ENCODE measurements around the gene RASGRP4.

The RASGRP4 gene

GRCh38 chr19:38387550-38388348 lies 38.3 kb downstream of the RASGRP4 start, which contains the start of gene GGN (continued):
- TF ChIP-seq ZSCAN4 (tag by site-specific recombination; IDR thresholded peaks at IDR 0.05) (no peak; the same call in 1 of the 2 replicates), BCL11A (tag by site-specific recombination; IDR thresholded peaks at IDR 0.05; ENCODE audit: low read depth) (no peak), ZNF366 (tag by site-specific recombination; conservative IDR thresholded peaks at IDR 0.05) (no peak), ZNF202 (tag by site-specific recombination; IDR thresholded peaks at IDR 0.05; ENCODE audit: borderline replicate concordance) (no peak), ZNF580 (tag by site-specific recombination; IDR thresholded peaks at IDR 0.05) (peak; percentile 49; the same call in 1 of the 2 replicates), ZFP41 (tag by site-specific recombination; IDR thresholded peaks at IDR 0.05; ENCODE audit: borderline replicate concordance) (no peak), ZBTB8A (tag by site-specific recombination; IDR thresholded peaks at IDR 0.05) (peak; percentile 10; the same call in 1 of the 2 replicates), ZNF169 (tag by site-specific recombination; IDR thresholded peaks at IDR 0.05) (no peak), ZNF16 (tag by site-specific recombination; IDR thresholded peaks at IDR 0.05; ENCODE audit: low read depth) (no peak), ZNF121 (tag by site-specific recombination; IDR thresholded peaks at IDR 0.05) (no peak), ZNF391 (tag by site-specific recombination; IDR thresholded peaks at IDR 0.05; ENCODE audit: borderline replicate concordance, low read depth) (no peak), SP7 (tag by site-specific recombination; IDR thresholded peaks at IDR 0.05) (peak; percentile 63; the same call in 1 of the 2 replicates), ZNF132 (tag by site-specific recombination; IDR thresholded peaks at IDR 0.05; ENCODE audit: borderline replicate concordance) (no peak), ZBTB26 (tag by site-specific recombination; optimal IDR thresholded peaks at IDR 0.05) (peak; percentile 30), ZFHX2 (tag by site-specific recombination; conservative IDR thresholded peaks at IDR 0.05) (peak; percentile 83), ZFP37 (tag by site-specific recombination; IDR thresholded peaks at IDR 0.05) (no peak), ZNF433 (tag by site-specific recombination; IDR thresholded peaks at IDR 0.05; ENCODE audit: low read depth) (no peak), KLF1 (tag by site-specific recombination; IDR thresholded peaks at IDR 0.05) (peak; percentile 86), ZNF561 (tag by site-specific recombination; IDR thresholded peaks at IDR 0.05; ENCODE audit: borderline replicate concordance) (peak; percentile 61; the same call in 1 of the 2 replicates), ZNF610 (tag by site-specific recombination; IDR thresholded peaks at IDR 0.05; ENCODE audit: borderline replicate concordance) (no peak), MEIS1 (CRISPR knock-in tag; IDR thresholded peaks at IDR 0.05; ENCODE audit: borderline replicate concordance) (no peak), TSHZ1 (tag by site-specific recombination; IDR thresholded peaks at IDR 0.05; ENCODE audit: borderline replicate concordance) (no peak), ZNF677 (tag by site-specific recombination; IDR thresholded peaks at IDR 0.05) (no peak), ZNF558 (tag by site-specific recombination; IDR thresholded peaks at IDR 0.05) (no peak), ZNF2 (tag by site-specific recombination; IDR thresholded peaks at IDR 0.05) (peak; percentile 18; the same call in 1 of the 2 replicates), ZEB2 (tag by site-specific recombination; IDR thresholded peaks at IDR 0.05) (peak; percentile 74), ZBTB21 (tag by site-specific recombination; IDR thresholded peaks at IDR 0.05) (no peak), ZNF214 (tag by site-specific recombination; IDR thresholded peaks at IDR 0.05; ENCODE audit: borderline replicate concordance) (no peak), ATF2 (tag by site-specific recombination; IDR thresholded peaks at IDR 0.05; ENCODE audit: low read depth) (no peak), ZBTB17 (tag by site-specific recombination; IDR thresholded peaks at IDR 0.05) (peak; percentile 6; the same call in 1 of the 2 replicates), ELK4 (IDR thresholded peaks at IDR 0.05; ENCODE audit: borderline replicate concordance, low read depth, low read length) (no peak), SP2 (tag by site-specific recombination; IDR thresholded peaks at IDR 0.05) (peak; percentile 96)
